Activated CD4-positive, alpha-beta T cell treated with anti-CD3 and anti-CD28 coated beads, Interleukin-2, Interleukin-4, amounts not matched to agents 100 ng/mL and 50 ng/mL, durations not matched to agents 16 hours and 8 hours (primary cell): Measurements from ENCODE around the gene MGAT1.
"Not testable (repeated sequence)": the region's sequence is repeated elsewhere in the genome, so short reads cannot be mapped to it uniquely, and the experiment has no call there.

ENCODE experiments used
- DNase-seq: peaks from one replicate; pipeline ENCODE4 v3.0.0-alpha.2; 2020; ENCODE audit warnings: low spot score

The MGAT1 gene

GRCh38 chr5:180802325-180803180 lies at the start of gene MGAT1:
MGAT1 (minus strand) TSS chr5:180802806; CDS start chr5:180792971, 9,835 bp downstream.
- peak; percentile 73 for DNase-seq

DNA sequence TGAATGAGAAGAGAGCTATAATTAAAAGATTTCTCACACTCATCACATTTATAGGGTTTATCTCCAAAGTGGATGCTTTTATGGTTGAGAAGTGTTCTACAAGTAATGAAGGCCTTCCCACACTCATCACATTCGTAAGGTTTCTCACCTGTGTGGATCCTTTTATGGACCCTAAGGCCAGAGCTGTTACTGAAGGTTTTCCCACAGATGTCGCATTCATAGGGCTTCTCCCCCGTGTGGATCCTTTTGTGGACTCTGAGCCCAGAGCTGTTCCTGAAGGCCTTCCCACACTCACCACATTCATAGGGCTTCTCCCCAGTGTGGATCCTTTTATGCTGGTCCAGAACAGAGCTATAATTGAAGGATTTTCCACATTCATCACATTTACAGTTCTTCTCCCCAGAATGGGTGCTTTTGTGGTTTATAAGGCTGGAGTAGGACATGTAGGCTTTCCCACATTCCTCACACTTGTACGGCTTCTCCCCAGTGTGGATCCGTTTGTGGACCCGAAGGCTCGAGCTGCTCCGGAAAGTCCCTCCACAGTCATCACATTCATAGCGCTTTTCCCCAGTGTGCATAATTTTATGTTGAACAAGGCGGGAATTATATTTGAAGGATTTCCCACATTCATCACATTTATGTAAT lies 48.0 kb upstream of the MGAT1 start:
- DNase-seq, result no peak

- no peak for DNase-seq
Measured at GRCh38 chr5:180849827-180850226, 47.2 kb upstream of the MGAT1 start.

DNA sequence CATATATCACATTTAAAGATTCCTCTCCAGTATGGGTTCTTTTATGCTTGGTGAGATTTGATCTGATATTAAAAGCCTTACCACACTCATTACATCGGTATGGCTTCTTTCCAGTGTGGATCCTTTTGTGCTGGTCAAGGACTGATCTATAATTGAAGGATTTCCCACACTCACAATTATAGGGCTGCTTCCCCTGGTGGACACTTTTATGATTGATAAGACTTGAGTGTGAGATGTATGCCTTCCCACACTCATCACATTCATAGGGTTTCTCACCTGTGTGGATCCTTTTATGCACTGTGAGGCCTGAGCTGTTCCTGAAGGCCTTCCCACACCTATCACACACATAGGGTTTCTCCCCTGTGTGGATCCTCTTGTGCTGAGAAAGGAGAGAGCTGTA lies 46.3 kb upstream of the MGAT1 start:
- DNase-seq, result no peak

DNA sequence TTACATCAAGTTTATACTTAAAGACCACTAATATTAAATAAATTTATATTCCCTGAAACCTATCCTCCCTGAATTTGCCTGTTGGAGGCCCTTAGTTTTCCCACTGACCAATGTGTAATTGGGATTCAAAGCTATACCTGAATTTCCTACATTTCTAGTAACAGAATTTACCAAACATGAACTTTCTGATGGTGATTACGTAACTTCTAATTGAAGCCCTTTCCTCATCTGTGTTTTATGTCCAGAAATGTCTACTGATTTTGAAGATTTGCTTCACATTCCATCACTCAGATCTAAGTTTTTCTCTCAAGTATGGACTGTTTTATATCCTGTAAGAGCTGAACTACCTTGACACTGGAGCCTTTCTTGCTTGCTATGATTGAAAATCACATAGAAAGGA lies 45.7 kb upstream of the MGAT1 start:
- DNase-seq, result no peak

GRCh38 chr5:180847026-180847425 lies 44.4 kb upstream of the MGAT1 start:
- DNase-seq, result no peak

GRCh38 chr5:180844858-180845257 lies 42.3 kb upstream of the MGAT1 start:
- no peak for DNase-seq

GRCh38 chr5:180844432-180844831 lies 41.8 kb upstream of the MGAT1 start:
- no peak for DNase-seq

- DNase-seq, result no peak
Measured at GRCh38 chr5:180839935-180840334, 37.3 kb upstream of the MGAT1 start.

DNA sequence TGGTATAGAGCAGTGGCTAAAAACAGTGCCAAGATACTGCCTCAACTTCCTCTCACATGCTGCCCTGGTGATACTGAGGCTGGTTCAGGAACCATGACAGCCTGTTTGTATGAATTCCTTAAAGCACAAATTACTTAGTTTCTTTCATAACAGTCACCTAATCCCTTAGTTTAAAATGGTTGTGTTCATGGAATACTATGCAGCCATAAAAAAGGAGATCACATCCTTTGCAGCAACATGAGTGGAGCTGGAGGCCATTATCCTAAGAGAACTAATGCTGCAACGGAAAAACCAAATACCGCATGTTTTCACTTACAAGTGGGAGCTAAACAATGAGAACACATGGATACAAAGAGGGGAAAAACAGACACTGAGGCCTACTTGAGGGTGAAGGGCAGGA lies 36.6 kb upstream of the MGAT1 start:
- DNase-seq, result no peak

DNA sequence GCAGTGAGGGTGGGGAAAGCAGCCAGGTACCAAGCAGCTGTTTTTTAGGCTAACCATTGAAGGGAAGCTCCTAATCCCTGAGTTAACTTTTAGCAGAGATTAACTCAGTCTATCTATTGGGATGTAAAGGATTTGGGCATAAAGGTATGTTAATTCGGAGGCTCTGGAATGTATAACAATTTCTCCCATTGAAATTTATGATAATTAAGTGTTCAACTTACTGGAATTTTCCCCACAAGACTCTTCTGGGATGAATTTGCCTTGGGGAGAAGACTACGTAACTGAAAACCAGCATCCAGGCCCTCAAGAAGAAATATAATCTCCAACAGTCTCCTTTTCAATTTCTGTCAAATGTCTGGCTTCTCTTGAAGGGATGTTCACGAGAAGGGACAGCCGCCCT lies 34.9 kb upstream of the MGAT1 start:
- no peak for DNase-seq

GRCh38 chr5:180832638-180833068 lies 30.0 kb upstream of the MGAT1 start:
- peak; percentile 65 for DNase-seq

DNA sequence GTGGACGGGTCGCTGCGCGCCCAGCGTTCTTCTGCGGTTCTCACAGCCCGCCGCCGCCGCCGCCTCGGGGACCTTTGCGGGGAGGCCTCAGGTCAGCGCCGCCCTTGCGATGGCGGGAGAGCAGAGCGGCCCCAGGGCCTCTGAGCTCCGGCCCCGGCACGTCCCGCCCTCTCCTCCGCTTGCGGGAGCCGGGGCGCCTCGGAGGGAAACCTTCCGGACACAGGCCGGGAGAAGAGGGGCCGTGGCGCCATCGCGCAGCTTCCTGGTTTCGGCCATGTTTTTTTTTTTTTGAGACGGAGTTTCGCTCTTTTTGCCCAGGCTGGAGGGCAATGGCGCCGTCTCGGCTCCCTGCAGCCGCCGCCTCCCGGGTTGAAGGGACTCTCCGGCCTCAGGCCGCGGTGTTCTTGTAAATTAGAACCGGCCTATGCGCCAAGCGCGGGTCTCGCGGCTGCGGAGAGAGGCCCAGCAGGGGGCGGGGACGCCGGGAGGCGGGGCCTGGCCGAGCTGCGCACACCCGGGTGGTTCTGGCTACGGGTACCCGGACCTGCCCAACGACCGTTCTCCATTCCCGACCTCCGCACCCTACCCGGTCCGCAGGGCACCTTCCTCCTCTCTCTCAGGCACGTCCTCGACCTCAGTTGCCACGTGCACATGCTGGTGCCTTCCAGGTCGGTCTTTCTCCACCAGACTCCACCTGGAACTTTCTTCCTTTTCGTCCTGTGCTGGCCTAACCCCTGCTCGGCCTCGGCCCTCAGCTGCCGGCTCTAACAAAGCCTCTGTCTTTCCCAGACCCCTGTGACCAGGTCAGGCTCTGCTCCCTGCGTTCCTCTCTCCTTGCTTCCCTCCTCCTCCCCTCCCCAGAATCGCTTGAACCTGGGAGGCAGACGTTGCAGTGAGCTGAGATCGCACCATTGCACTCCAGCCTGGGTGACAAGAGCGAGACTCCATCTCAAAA lies 28.8 kb upstream of the MGAT1 start:
- peak; percentile 81 for DNase-seq

- peak; percentile 55 for DNase-seq
Measured at GRCh38 chr5:180830253-180831138, 27.9 kb upstream of the MGAT1 start.

DNA sequence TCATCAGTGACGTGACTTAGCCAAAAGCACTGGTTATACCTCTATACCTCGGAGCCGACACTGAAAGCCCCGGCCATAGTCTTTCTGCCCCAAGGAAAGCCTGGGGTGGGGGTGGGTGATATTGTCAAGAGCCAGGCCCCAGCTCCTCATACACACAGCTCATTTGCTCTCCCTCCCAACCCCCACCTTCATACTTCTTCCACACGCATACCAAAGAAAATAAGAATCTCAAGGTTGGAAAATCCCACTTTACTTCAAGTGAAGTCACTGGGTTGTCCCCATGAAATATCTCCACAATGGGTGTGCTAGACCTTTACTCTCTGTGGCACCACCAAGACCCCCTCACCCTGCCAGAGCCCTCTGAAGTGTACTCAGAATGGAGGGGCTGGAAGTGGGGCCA lies 27.1 kb upstream of the MGAT1 start:
- DNase-seq, result no peak

DNA sequence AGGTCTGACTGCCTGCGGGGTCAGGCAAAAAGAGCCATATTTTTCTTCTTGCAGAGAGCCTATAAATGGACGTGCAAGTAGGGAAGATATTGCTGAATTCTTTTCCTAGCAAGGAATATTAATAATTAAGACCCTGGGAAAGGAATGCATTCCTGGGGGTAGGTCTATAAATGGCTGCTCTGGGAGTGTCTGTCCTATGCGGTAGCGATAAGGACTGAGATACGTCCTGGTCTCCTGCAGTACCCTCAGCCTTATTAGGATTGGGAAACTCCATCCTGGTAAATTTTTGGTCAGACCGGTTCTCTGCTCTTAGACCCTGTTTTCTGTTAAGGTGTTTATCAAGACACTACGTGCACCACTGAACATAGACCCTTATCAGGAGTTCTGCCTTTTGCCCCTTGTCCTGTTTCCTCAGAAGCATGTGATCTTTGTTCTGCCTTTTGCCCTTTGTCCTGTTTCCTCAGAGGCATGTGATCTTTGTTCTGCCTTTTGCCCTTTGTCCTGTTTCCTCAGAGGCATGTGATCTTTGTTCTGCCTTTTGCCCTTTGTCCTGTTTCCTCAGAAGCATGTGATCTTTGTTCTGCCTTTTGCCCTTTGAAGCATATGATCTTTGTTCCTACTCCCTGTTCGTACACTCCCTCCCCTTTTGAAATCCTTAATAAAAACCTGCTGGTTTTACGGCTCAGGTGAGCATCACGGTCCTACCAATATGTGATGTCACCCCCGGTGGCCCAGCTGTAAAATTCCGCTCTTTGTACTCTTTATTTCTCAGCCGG lies 26.3 kb upstream of the MGAT1 start:
- DNase-seq, result not testable (repeated sequence)

DNA sequence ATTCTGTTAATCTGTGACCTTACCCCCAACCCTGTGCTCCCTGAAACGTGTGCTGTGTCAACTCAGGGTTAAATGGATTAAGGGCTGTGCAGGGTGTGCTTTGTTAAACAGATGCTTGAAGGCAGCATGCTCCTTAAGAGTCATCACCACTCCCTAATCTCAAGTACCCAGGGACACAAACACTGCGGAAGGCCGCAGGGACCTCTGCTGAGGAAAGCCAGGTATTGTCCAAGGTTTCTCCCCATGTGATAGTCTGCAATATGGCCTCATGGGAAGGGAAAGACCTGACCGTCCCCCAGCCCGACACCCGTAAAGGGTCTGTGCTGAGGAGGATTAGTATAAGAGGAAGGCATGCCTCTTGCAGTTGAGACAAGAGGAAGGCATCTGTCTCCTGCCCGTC lies 24.8 kb upstream of the MGAT1 start:
- DNase-seq, result not testable (repeated sequence)

- DNase-seq, result no peak
Measured at GRCh38 chr5:180825768-180826525, 23.3 kb upstream of the MGAT1 start.

DNA sequence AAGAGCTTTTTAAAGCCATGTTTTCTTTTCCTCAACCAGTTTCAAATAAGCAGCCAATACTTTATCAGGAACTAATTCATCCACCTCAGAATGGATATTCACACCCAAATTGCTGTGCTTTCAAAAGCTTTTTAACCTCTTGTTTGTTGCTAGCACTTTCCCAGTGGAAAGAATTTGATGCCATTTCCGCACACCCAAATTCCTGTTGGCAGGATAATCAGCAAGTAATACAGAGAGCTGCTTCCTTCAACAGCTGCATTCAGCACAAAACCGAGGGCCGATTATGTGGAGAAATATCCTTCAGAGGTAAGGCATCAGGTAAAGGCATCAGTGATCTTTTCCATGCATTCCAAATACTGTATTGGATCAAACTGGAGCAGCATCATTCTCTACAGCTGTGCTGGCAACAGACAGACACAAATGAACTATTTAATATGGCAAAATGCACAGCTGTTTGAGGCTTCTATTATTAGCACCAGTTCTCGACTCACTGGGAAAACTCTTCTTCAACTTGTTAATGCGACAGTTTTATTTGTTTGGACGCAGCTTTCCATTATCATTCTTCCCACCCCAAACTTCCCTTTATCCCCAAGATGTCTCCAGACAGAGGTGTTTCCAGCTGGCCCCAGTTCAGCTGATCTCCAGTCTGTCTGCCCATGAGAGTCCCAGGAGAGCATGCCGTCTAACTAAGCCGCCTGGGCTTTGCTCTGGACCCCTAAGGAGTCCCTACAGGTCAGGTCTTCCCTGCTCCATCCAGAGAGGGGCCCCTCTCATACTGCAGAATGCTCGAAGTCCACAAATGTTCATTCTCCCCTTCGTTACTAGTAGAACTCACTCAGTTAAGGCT lies 22.2 kb upstream of the MGAT1 start:
- DNase-seq, result no peak
